Measurements from ENCODE around the gene ZSWIM4. TPM values are rescaled to one million over a fixed set of nuclear protein-coding genes. Genes with fewer than 3 reads are reported as not detected.
A peak's percentile ranks its signal among the peaks of the same experiment; 100 is the strongest.

Gene ZSWIM4
- polyA plus RNA-seq, 3 donors: 0.19 to 1.1 (median 0.23) TPM

- 83% methylated on average over 1 of the region's 5 CpGs for WGBS (ENCODE audit: insufficient coverage)
- Histone ChIP-seq H2AFZ (ENCODE audit: insufficient read depth, low read depth, low read length, poor library complexity, severe bottlenecking) (peak overlapping the region; percentile 88), H3K4me2 (replicated peaks; ENCODE audit: extremely low read depth, low read length, poor library complexity, severe bottlenecking) (peak overlapping the region; percentile 80), H3K36me3 (replicated peaks in 1 of 2; ENCODE audit: control insufficient read depth in 1 of 2, insufficient read depth in 2 of 2, low read length in 2 of 2) (no peaks in the 10 kb centered on the region), H3K27ac (ENCODE audit: low read depth in 1 of 2, low read length in 2 of 2) (no peak overlapping the region), H4K20me1 (ENCODE audit: insufficient read depth, low read length) (no peaks in the 10 kb centered on the region), H3K4me1 (ENCODE audit: control insufficient read depth in 1 of 2, insufficient read depth in 2 of 2, low read length in 2 of 2) (peaks cover 10 to 11% of the 10 kb centered on the region in 2 donors), H3K4me3 (replicated peaks in 1 of 3; ENCODE audit: low read depth in 2 of 3, low read length in 3 of 3) (peak overlapping the region in 2 of 3 experiments; percentile 32 to 68), H3K27me3 (ENCODE audit: control insufficient read depth in 2 of 2, insufficient read depth in 2 of 2, low read length in 2 of 2) (peaks cover 0 to 14% of the 10 kb centered on the region in 2 donors), H3K79me2 (ENCODE audit: insufficient read depth, low read length) (no peaks in the 10 kb centered on the region), H3K9ac (ENCODE audit: insufficient read depth, low read length, poor library complexity, severe bottlenecking) (peak overlapping the region; percentile 46), H3K9me3 (replicated peaks in 1 of 2; ENCODE audit: control insufficient read depth in 1 of 2, insufficient read depth in 1 of 2, low read length in 2 of 2) (no peaks in the 10 kb centered on the region)
- no peaks in the 10 kb centered on the region for H3K36me3 Mint-ChIP-seq
- TF ChIP-seq CTCF (IDR thresholded peaks at IDR 0.05): no peak
- intact Hi-C loops (cut with micrococcal nuclease): loop anchor here in 1 of 2 donors (10.0 kb wide), 1 partner anchor 612 kb away; no protein-coding TSS in a partner anchor
- H3K9me3 Mint-ChIP-seq: no peaks in the 10 kb centered on the region
- peak overlapping the region in 1 of 7 donors; percentile 32 for H3K27ac Mint-ChIP-seq
- peaks cover 9% of the 10 kb centered on the region for H3K4me1 Mint-ChIP-seq
- no peak for DNase-seq
- peak overlapping the region; percentile 74 to 89 for H3K4me3 Mint-ChIP-seq
- H3K27me3 Mint-ChIP-seq (ENCODE audit: low read depth in 3 of 3): peaks cover 19 to 41% (median 19%) of the 10 kb centered on the region in 3 donors
These were observed 77.1 kb downstream of the ZSWIM4 start for GRCh38 chr19:13872339-13872694.

- peak overlapping the region; percentile 12 to 68 (median 32) for H3K4me3 ChIP-seq (replicated peaks in 1 of 3; ENCODE audit: low read depth in 2 of 3, low read length in 3 of 3)
These were observed 77.6 kb downstream of the ZSWIM4 start for GRCh38 chr19:13872695-13873389.

More at GRCh38 chr19:13872695-13873389, 77.6 kb downstream of the ZSWIM4 start:
- 0% methylated on average over 31 of the region's 45 CpGs for WGBS (ENCODE audit: insufficient coverage)
- Mint-ChIP-seq H3K27me3 (ENCODE audit: low read depth in 3 of 3) (peaks cover 14 to 39% (median 14%) of the 10 kb centered on the region in 3 donors), H3K27ac (peak overlapping the region in 3 of 7 donors; percentile 32 to 64 (median 41)), H3K9me3 (no peaks in the 10 kb centered on the region), H3K4me3 (peak overlapping the region; percentile 74 to 89), H3K36me3 (no peaks in the 10 kb centered on the region), H3K4me1 (peaks cover 9% of the 10 kb centered on the region)
- Histone ChIP-seq H3K4me2 (replicated peaks; ENCODE audit: extremely low read depth, low read length, poor library complexity, severe bottlenecking) (peak overlapping the region; percentile 80), H3K79me2 (ENCODE audit: insufficient read depth, low read length) (no peaks in the 10 kb centered on the region), H3K9ac (ENCODE audit: insufficient read depth, low read length, poor library complexity, severe bottlenecking) (peak overlapping the region; percentile 46), H3K36me3 (replicated peaks in 1 of 2; ENCODE audit: control insufficient read depth in 1 of 2, insufficient read depth in 2 of 2, low read length in 2 of 2) (no peaks in the 10 kb centered on the region), H3K9me3 (replicated peaks in 1 of 2; ENCODE audit: control insufficient read depth in 1 of 2, insufficient read depth in 1 of 2, low read length in 2 of 2) (no peaks in the 10 kb centered on the region), H4K20me1 (ENCODE audit: insufficient read depth, low read length) (no peaks in the 10 kb centered on the region), H3K4me1 (ENCODE audit: control insufficient read depth in 1 of 2, insufficient read depth in 2 of 2, low read length in 2 of 2) (peaks cover 10 to 11% of the 10 kb centered on the region in 2 donors), H3K27me3 (ENCODE audit: control insufficient read depth in 2 of 2, insufficient read depth in 2 of 2, low read length in 2 of 2) (peaks cover 0 to 9% of the 10 kb centered on the region in 2 donors), H2AFZ (ENCODE audit: insufficient read depth, low read depth, low read length, poor library complexity, severe bottlenecking) (peak overlapping the region; percentile 88), H3K27ac (ENCODE audit: low read depth in 1 of 2, low read length in 2 of 2) (no peak overlapping the region)
- intact Hi-C loops (cut with micrococcal nuclease): loop anchor here in 1 of 2 donors (10.0 kb wide), 1 partner anchor 612 kb away; no protein-coding TSS in a partner anchor
- no peak for TF ChIP-seq CTCF (IDR thresholded peaks at IDR 0.05)
- peak in 1 of 3 donors; percentile 20 for DNase-seq

Measured in CD14-positive monocyte (primary cell).